Astrocyte (in vitro differentiated cells and primary cell): Measurements from ENCODE around the gene BICRAL.

Experiments
- EZH2 ChIP-seq: IDR thresholded peaks from 2 replicates; pipeline ENCODE4 v1.6.1; 2012; ENCODE audit warnings: mild to moderate bottlenecking, low read length, inconsistent platforms; ENCODE audit not compliant: insufficient read depth
- TF ChIP-seq, protein P1 (sequence below): IDR thresholded peaks from 2 replicates; pipeline ENCODE4 v1.5.1; 2011; ENCODE audit warnings: low read depth, mild to moderate bottlenecking, inconsistent platforms, low read length, moderate library complexity; ENCODE audit not compliant: insufficient read depth

DNA sequence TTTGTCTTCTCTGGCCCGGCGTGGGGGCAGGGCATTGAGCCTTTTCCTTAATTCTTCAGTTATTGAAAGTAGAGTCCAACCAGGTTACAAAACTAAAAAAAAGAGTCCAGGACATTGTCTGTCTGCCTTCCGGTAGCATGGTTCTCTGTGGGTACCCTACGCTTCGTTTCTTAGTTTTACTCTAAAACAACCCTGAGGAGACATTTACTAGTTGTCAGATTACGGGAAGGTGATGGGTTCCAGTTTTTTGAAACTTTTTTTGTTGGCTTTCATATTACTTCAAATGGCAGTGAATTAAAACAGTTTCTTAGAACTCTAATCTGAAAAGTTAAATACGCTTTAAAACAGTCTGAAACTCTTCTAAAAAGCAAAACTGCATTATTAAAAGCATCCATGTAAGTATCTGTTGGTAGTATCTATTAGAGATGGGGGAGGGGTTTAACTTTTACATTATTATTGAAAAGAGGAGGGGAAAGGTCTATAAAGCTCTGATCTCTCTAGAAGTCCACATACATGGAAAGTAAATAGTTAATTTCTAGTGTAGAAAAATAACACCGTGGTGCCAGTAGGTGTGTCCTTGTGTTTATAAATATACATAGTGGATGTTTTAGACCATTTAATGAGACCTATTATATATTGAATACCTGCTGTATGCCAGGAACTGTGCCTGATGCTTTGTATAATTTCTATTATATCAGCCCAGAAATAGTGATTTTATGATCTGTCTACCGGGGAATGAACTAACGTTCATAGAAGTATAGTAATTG is 2.2 kb downstream of the BICRAL start:
- TF ChIP-seq, protein P1, sequence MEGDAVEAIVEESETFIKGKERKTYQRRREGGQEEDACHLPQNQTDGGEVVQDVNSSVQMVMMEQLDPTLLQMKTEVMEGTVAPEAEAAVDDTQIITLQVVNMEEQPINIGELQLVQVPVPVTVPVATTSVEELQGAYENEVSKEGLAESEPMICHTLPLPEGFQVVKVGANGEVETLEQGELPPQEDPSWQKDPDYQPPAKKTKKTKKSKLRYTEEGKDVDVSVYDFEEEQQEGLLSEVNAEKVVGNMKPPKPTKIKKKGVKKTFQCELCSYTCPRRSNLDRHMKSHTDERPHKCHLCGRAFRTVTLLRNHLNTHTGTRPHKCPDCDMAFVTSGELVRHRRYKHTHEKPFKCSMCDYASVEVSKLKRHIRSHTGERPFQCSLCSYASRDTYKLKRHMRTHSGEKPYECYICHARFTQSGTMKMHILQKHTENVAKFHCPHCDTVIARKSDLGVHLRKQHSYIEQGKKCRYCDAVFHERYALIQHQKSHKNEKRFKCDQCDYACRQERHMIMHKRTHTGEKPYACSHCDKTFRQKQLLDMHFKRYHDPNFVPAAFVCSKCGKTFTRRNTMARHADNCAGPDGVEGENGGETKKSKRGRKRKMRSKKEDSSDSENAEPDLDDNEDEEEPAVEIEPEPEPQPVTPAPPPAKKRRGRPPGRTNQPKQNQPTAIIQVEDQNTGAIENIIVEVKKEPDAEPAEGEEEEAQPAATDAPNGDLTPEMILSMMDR, result no peak
- TF ChIP-seq EZH2, result no peak
